Measurements from ENCODE around the gene MAST2.

- TF ChIP-seq EZH2 (IDR thresholded peaks at IDR 0.05; ENCODE audit: borderline replicate concordance, low read depth, low read length, severe bottlenecking): no peak
- TF ChIP-seq CTCF (IDR thresholded peaks at IDR 0.05; ENCODE audit: extremely low read depth in 1 of 2, insufficient read depth in 1 of 2, low read depth in 1 of 2, low read length in 2 of 2): no peak
- TF ChIP-seq POLR2A (IDR thresholded peaks at IDR 0.05; ENCODE audit: low read depth, low read length): no peak
- TF ChIP-seq MAX (IDR thresholded peaks at IDR 0.05; ENCODE audit: insufficient read depth, insufficient read length): no peak
- no peak for TF ChIP-seq MYC (IDR thresholded peaks at IDR 0.05; ENCODE audit: low read depth, low read length)
- no peak for TF ChIP-seq POLR2AphosphoS5 (IDR thresholded peaks at IDR 0.05; ENCODE audit: insufficient read depth, low read depth, low read length)
- no peak for TF ChIP-seq JUN (IDR thresholded peaks at IDR 0.05; ENCODE audit: borderline replicate concordance, insufficient read depth, insufficient read length, low read depth)
- TF ChIP-seq FOS (IDR thresholded peaks at IDR 0.05; ENCODE audit: borderline replicate concordance, insufficient read depth, low read length): no peak
- no peak for TF ChIP-seq GATA2 (IDR thresholded peaks at IDR 0.05; ENCODE audit: insufficient read depth, insufficient read length, low read depth, low read length)
These were observed 109.8 kb downstream of the MAST2 start for GRCh38 chr1:45913183-45913683.

Data from endothelial cell of umbilical vein (primary cell).